ENCODE results near the gene ZG16B. TPM values are rescaled to one million over a fixed set of nuclear protein-coding genes. Genes with fewer than 3 reads are reported as not detected.
A peak's percentile ranks its signal among the peaks of the same experiment; 100 is the strongest.

Gene ZG16B, protein sequence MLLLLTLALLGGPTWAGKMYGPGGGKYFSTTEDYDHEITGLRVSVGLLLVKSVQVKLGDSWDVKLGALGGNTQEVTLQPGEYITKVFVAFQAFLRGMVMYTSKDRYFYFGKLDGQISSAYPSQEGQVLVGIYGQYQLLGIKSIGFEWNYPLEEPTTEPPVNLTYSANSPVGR
- 1.2 TPM for total RNA-seq

GRCh38 chr16:2829501-2830354 lies at the start of gene ZG16B:
Gene ZG16B, plus strand, starts transcription at chr16:2830303. Its CDS starts 139 bp downstream, at chr16:2830442.
- Histone ChIP-seq H3K4me3 (ENCODE audit: low read length) (no peak within 1 kb of the TSS), H3K27me3 (ENCODE audit: insufficient read depth, low read length) (no peaks in the 10 kb centered on the region), H3K4me1 (ENCODE audit: insufficient read depth, low read length) (peaks cover 11% of the 10 kb centered on the region), H3K9me3 (ENCODE audit: low read depth, low read length) (no peaks in the 10 kb centered on the region)

- no peak overlapping the region for H3K4me3 ChIP-seq (ENCODE audit: low read length)
- no peaks in the 10 kb centered on the region for H3K9me3 ChIP-seq (ENCODE audit: low read depth, low read length)
- H3K27me3 ChIP-seq (ENCODE audit: insufficient read depth, low read length) = peaks cover 6% of the 10 kb centered on the region
- peaks cover 32% of the 10 kb centered on the region for H3K4me1 ChIP-seq (ENCODE audit: insufficient read depth, low read length)
Observed at GRCh38 chr16:2782583-2783351, 47.3 kb upstream of the ZG16B start.

- Histone ChIP-seq H3K9me3 (ENCODE audit: low read depth, low read length) (no peaks in the 10 kb centered on the region), H3K27me3 (ENCODE audit: insufficient read depth, low read length) (peaks cover 8% of the 10 kb centered on the region), H3K4me1 (ENCODE audit: insufficient read depth, low read length) (peaks cover 23% of the 10 kb centered on the region), H3K4me3 (ENCODE audit: low read length) (no peak overlapping the region)
Observed at GRCh38 chr16:2783581-2784357, 46.3 kb upstream of the ZG16B start.

DNA sequence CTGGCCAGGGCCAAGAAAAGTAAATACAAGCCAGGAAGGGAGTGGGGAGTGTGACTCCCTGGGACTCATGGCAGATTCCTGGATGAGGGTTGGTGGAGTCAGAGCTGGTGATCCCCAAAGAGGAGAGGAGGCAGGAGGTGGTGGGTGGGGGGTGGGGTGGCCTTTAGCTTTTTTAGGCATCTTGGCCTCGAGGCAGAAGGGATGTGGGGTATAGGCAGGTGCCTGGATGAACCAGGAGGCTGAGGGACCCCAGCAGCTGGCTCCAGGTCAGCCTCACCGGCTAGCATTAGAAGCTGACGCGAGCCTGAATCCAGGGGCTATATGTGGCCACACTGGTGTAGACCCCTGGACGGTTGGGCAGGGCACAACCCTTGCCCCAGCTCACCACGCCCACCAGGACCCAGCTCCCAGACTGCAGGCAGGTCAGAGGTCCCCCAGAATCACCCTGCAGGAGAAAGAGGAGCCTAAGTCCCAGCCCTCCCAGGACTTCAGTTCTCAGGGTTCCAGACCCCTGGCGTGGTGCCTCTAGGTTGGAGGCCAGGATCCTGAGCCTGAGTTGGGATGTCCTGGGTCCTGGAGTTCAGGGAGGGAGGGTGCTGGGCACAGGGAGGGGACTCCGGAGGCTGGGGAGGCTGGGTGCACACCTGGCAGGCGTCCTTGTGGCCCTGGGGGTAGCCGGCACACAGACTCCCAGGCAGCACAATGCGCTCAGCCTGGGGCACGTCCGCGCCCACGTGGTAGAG lies 45.6 kb upstream of the ZG16B start:
- Histone ChIP-seq H3K4me3 (ENCODE audit: low read length) (peak overlapping the region; percentile 33), H3K27me3 (ENCODE audit: insufficient read depth, low read length) (peaks cover 8% of the 10 kb centered on the region), H3K9me3 (ENCODE audit: low read depth, low read length) (no peaks in the 10 kb centered on the region), H3K4me1 (ENCODE audit: insufficient read depth, low read length) (peaks cover 20% of the 10 kb centered on the region)

- Histone ChIP-seq H3K4me3 (ENCODE audit: low read length) (peak overlapping the region; percentile 33), H3K4me1 (ENCODE audit: insufficient read depth, low read length) (peaks cover 20% of the 10 kb centered on the region), H3K27me3 (ENCODE audit: insufficient read depth, low read length) (peaks cover 8% of the 10 kb centered on the region), H3K9me3 (ENCODE audit: low read depth, low read length) (no peaks in the 10 kb centered on the region)
Observed at GRCh38 chr16:2785101-2785991, 44.8 kb upstream of the ZG16B start.

DNA sequence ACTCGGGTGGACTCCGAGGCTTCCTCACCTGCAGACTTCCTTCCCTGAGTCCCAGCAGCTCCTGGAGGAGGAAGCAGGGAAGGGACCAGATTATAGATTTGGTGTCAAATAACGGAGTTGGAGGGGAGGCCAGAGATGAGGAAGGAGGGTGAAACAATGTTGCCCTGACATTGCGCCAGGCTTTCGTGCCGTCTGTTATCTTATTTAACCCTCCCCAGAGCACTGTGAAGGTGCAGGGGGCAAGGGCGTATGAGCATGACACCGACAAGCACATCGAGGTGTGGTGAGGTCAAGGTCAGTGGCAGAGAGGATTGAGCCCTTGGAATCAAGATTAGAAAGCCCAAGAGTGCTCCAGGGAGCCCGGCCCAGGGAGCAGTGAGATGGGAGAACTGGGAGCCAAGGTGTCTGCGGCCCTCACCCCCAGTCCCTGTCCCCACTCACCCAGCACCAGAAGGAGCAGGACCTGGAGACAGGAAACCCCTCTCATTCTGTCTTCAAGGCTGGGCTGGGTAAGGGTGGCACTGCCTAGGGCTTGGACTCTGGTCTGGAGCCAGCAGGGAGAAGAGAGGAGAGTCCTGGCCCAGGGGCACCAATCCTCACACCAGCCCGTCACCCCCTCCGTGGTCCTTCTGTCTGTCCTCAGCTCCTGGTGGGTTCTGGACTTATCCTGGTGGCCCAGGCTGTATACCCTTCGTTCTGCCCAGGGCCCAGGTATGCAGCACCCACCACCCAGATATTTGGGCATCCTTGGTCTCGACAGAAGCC lies 43.9 kb upstream of the ZG16B start:
- Histone ChIP-seq H3K4me1 (ENCODE audit: insufficient read depth, low read length) (peaks cover 20% of the 10 kb centered on the region), H3K4me3 (ENCODE audit: low read length) (no peak overlapping the region), H3K27me3 (ENCODE audit: insufficient read depth, low read length) (peaks cover 8% of the 10 kb centered on the region), H3K9me3 (ENCODE audit: low read depth, low read length) (no peaks in the 10 kb centered on the region)

DNA sequence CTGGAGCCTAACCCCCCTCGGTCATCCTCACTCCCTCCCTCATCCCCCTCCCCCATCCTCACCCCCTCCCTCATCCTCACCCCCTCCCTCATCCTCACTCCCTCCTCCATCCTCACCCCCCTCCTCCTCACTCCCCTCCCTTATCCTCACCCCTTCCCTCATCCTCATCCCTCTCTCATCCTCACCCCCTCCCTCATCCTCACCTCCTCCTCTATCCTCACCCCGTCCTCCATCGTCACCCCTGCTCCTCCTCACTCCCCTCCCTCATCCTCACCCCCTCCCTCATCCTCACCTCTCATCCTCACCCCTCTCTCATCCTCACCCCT lies 43.3 kb upstream of the ZG16B start:
- Histone ChIP-seq H3K4me1 (ENCODE audit: insufficient read depth, low read length) (peaks cover 20% of the 10 kb centered on the region), H3K9me3 (ENCODE audit: low read depth, low read length) (no peaks in the 10 kb centered on the region), H3K4me3 (ENCODE audit: low read length) (no peak overlapping the region), H3K27me3 (ENCODE audit: insufficient read depth, low read length) (peaks cover 8% of the 10 kb centered on the region)

DNA sequence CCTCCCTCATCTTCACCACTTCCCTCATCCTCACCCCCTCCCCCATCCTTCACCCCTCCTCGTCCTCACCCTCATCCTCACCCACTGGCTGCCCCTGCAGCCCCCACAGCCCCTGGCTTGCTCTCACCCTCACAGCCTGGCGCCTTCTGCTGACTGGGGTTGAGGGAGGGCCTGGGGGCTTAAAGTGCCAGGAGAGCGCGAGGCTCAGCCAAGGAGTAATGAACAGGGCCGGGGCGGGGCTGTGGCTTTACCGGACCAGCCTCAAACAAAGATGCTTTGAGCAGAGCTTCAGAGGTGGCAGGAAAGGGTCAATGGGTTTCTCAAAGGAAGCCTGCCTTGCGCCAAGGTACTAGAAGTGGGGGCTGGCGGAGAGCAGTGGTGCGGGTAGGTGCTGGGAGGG lies 42.7 kb upstream of the ZG16B start, which contains the start of gene PRSS33:
Gene PRSS33 (minus strand): TSS at position 155 of the 400 bp plus-strand sequence. CDS start 1,013 bp downstream, outside the sequence.
- no peaks in the 10 kb centered on the region for H3K9me3 ChIP-seq (ENCODE audit: low read depth, low read length)
- peaks cover 26% of the 10 kb centered on the region for H3K4me1 ChIP-seq (ENCODE audit: insufficient read depth, low read length)
- no peak within 1 kb of the TSS for H3K4me3 ChIP-seq (ENCODE audit: low read length)
- H3K27me3 ChIP-seq (ENCODE audit: insufficient read depth, low read length) = peaks cover 8% of the 10 kb centered on the region

- Histone ChIP-seq H3K4me1 (ENCODE audit: insufficient read depth, low read length) (peaks cover 32% of the 10 kb centered on the region), H3K27me3 (ENCODE audit: insufficient read depth, low read length) (peaks cover 8% of the 10 kb centered on the region), H3K9me3 (ENCODE audit: low read depth, low read length) (no peaks in the 10 kb centered on the region), H3K4me3 (ENCODE audit: low read length) (no peak overlapping the region)
Observed at GRCh38 chr16:2787961-2788360, 42.1 kb upstream of the ZG16B start.

DNA sequence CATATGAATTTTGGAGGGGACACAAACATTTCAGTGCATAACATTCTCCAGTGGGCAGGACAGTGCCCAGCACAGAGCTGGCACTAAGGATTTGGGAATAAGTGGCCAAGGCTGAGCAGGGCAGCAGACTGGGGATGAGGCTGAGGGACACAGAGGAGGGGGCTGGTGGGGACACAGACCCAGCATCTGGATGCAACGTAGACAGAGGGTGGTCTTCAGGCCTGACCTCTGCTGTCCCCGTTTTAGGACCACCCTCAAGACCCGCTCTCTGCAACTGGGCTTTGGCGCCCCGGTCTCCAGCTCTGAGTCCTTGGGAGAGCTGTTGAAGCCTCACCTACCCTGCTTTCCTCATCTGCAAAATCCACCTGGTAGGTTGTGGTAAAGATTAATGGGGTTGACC lies 39.5 kb upstream of the ZG16B start:
- no peak overlapping the region for H3K4me3 ChIP-seq (ENCODE audit: low read length)
- no peaks in the 10 kb centered on the region for H3K9me3 ChIP-seq (ENCODE audit: low read depth, low read length)
- H3K4me1 ChIP-seq (ENCODE audit: insufficient read depth, low read length) = peaks cover 44% of the 10 kb centered on the region
- peaks cover 4% of the 10 kb centered on the region for H3K27me3 ChIP-seq (ENCODE audit: insufficient read depth, low read length)

DNA sequence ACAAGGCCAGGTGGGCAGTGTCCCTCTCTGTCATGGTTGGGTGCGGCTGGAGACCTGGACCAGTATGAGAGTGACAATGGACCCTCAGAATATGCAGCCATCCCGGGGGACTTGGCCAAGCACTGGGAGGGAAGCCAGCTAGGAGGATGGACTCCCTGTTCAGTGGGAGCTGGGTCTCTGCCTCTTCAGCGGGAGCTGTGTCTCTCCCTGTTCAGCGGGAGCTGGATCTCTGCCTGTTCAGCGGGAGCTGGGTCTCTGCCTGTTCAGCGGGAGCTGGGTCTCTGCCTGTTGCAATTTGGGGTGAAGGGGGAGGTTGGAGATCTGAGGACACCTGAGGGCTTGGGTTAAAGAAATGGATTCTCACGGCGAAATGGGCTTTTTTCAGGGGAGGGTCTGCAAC lies 38.9 kb upstream of the ZG16B start:
- Histone ChIP-seq H3K4me1 (ENCODE audit: insufficient read depth, low read length) (peaks cover 44% of the 10 kb centered on the region), H3K27me3 (ENCODE audit: insufficient read depth, low read length) (peaks cover 4% of the 10 kb centered on the region)

GRCh38 chr16:2792940-2793339 lies 37.2 kb upstream of the ZG16B start:
- Histone ChIP-seq H3K9me3 (ENCODE audit: low read depth, low read length) (no peaks in the 10 kb centered on the region), H3K4me3 (ENCODE audit: low read length) (no peak overlapping the region), H3K27me3 (ENCODE audit: insufficient read depth, low read length) (no peaks in the 10 kb centered on the region), H3K4me1 (ENCODE audit: insufficient read depth, low read length) (peaks cover 45% of the 10 kb centered on the region)

More for the DNA sequence above, 38.9 kb upstream of the ZG16B start:
- Histone ChIP-seq H3K4me3 (ENCODE audit: low read length) (no peak overlapping the region), H3K9me3 (ENCODE audit: low read depth, low read length) (no peaks in the 10 kb centered on the region)
